Ishikawa (cell line): ENCODE measurements around the gene DHCR7.

Experiments used
- MAX ChIP-seq: IDR thresholded peaks from 2 replicates; pipeline ENCODE4 v1.6.1; 2012
- RAD21 ChIP-seq: IDR thresholded peaks from 2 replicates; pipeline ENCODE4 v1.6.1; 2012; ENCODE audit warnings: low read depth

GRCh38 chr11:71435278-71435951 is 12.8 kb downstream of the DHCR7 start:
- TF ChIP-seq MAX = no peak
- no peak for TF ChIP-seq RAD21
